Osteocyte (in vitro differentiated cells): ENCODE data around the gene FAM240B. TPM values are rescaled to one million over a fixed set of nuclear protein-coding genes. Genes with fewer than 3 reads are reported as not detected.

ENCODE experiments used
- DNase-seq: peaks from one replicate; pipeline ENCODE4 v3.0.0; 2021; ENCODE audit warnings: mixed read lengths; ENCODE audit not compliant: unreplicated experiment; ENCODE audit errors: extremely low spot score
- H3K27ac Mint-ChIP-seq: one replicate; pipeline ENCODE4 v1.8.0; 2021; ENCODE audit warnings: mild to moderate bottlenecking, mixed read lengths; ENCODE audit not compliant: unreplicated experiment
- H3K27me3 Mint-ChIP-seq: one replicate; pipeline ENCODE4 v1.8.0; 2021; ENCODE audit warnings: mixed read lengths; ENCODE audit not compliant: unreplicated experiment
- H3K36me3 Mint-ChIP-seq: one replicate; pipeline ENCODE4 v1.8.0; 2021; ENCODE audit warnings: mixed read lengths; ENCODE audit not compliant: unreplicated experiment
- H3K4me1 Mint-ChIP-seq: one replicate; pipeline ENCODE4 v1.8.0; 2021; ENCODE audit warnings: mixed read lengths; ENCODE audit not compliant: unreplicated experiment
- H3K4me3 Mint-ChIP-seq: one replicate; pipeline ENCODE4 v1.8.0; 2021; ENCODE audit warnings: mild to moderate bottlenecking, moderate library complexity, mixed read lengths; ENCODE audit not compliant: unreplicated experiment
- H3K9me3 Mint-ChIP-seq: one replicate; pipeline ENCODE4 v1.8.0; 2021; ENCODE audit warnings: mixed read lengths; ENCODE audit not compliant: unreplicated experiment
- CTCF ChIP-seq: fragments of 200-600 bp; sonication (generic); IDR thresholded peaks from 2 replicates; pipeline ENCODE4 v1.5.0; 2021; ENCODE audit warnings: antibody characterized with exemption, mild to moderate bottlenecking, moderate library complexity
- total RNA-seq: library from RNA; stranded (reverse); gene quantifications from 2 replicates; pipeline ENCODE4 v1.2.1, GENCODE V29; 2021

Gene FAM240B
- total RNA-seq, 1 donor from 2014 or later = not detected

- Mint-ChIP-seq H3K27ac (peak overlapping the region; percentile 66), H3K27me3 (no peaks in the 10 kb centered on the region), H3K36me3 (no peaks in the 10 kb centered on the region), H3K4me3 (peak overlapping the region; percentile 24), H3K9me3 (no peaks in the 10 kb centered on the region), H3K4me1 (peaks cover 51% of the 10 kb centered on the region)
- TF ChIP-seq CTCF = no peak
- DNase-seq = no peak
These were observed 30.3 kb downstream of the FAM240B start for GRCh38 chr9:38689678-38690077.

GRCh38 chr9:38687992-38688391 is 31.9 kb downstream of the FAM240B start:
- Mint-ChIP-seq H3K9me3 (no peaks in the 10 kb centered on the region), H3K27me3 (no peaks in the 10 kb centered on the region), H3K4me1 (peaks cover 56% of the 10 kb centered on the region), H3K4me3 (no peak overlapping the region), H3K36me3 (no peaks in the 10 kb centered on the region), H3K27ac (no peak overlapping the region)
- TF ChIP-seq CTCF = no peak
- DNase-seq = no peak

- Mint-ChIP-seq H3K27ac (peak overlapping the region; percentile 12), H3K4me3 (no peak overlapping the region), H3K27me3 (no peaks in the 10 kb centered on the region), H3K36me3 (no peaks in the 10 kb centered on the region), H3K4me1 (peaks cover 62% of the 10 kb centered on the region), H3K9me3 (no peaks in the 10 kb centered on the region)
- no peak for DNase-seq
- TF ChIP-seq CTCF = no peak
These were observed 32.5 kb downstream of the FAM240B start for GRCh38 chr9:38687389-38687842.

- Mint-ChIP-seq H3K27me3 (no peaks in the 10 kb centered on the region), H3K36me3 (no peaks in the 10 kb centered on the region), H3K4me3 (no peak overlapping the region), H3K4me1 (peaks cover 67% of the 10 kb centered on the region), H3K9me3 (no peaks in the 10 kb centered on the region), H3K27ac (peak overlapping the region; percentile 75)
- TF ChIP-seq CTCF = no peak
- DNase-seq = no peak
These were observed 33.0 kb downstream of the FAM240B start for GRCh38 chr9:38686933-38687332.

GRCh38 chr9:38685535-38685934 is 34.4 kb downstream of the FAM240B start:
- DNase-seq = no peak
- TF ChIP-seq CTCF = no peak
- Mint-ChIP-seq H3K27ac (no peak overlapping the region), H3K4me1 (peaks cover 75% of the 10 kb centered on the region), H3K27me3 (no peaks in the 10 kb centered on the region), H3K36me3 (no peaks in the 10 kb centered on the region), H3K4me3 (no peak overlapping the region), H3K9me3 (no peaks in the 10 kb centered on the region)
